Nephron (organoid): ENCODE data around the gene RPRD1B.

ENCODE experiments used
- H3K27ac Mint-ChIP-seq, 3 experiments: 2 replicates each; pipeline ENCODE4 v1.8.0; 2020; ENCODE audit warnings: mixed read lengths in 3 of 3, mild to moderate bottlenecking in 2 of 3, moderate library complexity in 1 of 3
- H3K27me3 Mint-ChIP-seq: 2 replicates; pipeline ENCODE4 v1.8.0; 2021; ENCODE audit warnings: low read depth, mild to moderate bottlenecking, moderate library complexity, mixed read lengths
- H3K36me3 Mint-ChIP-seq: 2 replicates; pipeline ENCODE4 v1.8.0; 2020; ENCODE audit warnings: low read depth, mixed read lengths
- H3K4me1 Mint-ChIP-seq: 2 replicates; pipeline ENCODE4 v1.8.0; 2020; ENCODE audit warnings: mixed read lengths
- H3K4me3 Mint-ChIP-seq, 3 experiments: 2 replicates each; pipeline ENCODE4 v1.8.0; 2020; ENCODE audit warnings: mild to moderate bottlenecking in 3 of 3, mixed read lengths in 3 of 3, moderate library complexity in 2 of 3
- H3K9me3 Mint-ChIP-seq: 2 replicates; pipeline ENCODE4 v1.8.0; 2020; ENCODE audit warnings: mixed read lengths
- TF ChIP-seq, protein P1 (sequence below), 3 experiments: fragments of 200-600 bp; sonication (generic); IDR thresholded peaks; one replicate each; pipeline ENCODE4 v1.5.0; 2021; ENCODE audit warnings: antibody characterized with exemption in 3 of 3; ENCODE audit not compliant: unreplicated experiment in 3 of 3

Gene RPRD1B

DNA sequence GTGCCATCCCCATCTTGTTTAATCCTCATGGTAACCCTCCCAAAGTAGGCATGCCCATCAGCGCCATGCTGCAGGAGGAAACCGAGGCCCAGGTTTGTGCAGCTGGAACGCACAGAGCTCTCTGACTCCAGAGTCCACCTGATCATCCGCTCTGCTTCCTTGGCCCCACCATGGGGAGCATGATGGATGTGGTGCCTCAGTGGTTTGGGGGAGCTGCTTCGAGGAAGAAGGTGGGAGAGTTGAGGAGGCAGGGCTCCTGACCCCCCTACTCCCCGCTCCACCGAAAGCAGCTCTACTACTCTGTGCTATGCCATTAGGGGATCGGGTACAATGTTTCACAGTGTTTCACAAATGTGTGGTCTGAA, 79.4 kb downstream of the RPRD1B start:
- TF ChIP-seq, protein P1, sequence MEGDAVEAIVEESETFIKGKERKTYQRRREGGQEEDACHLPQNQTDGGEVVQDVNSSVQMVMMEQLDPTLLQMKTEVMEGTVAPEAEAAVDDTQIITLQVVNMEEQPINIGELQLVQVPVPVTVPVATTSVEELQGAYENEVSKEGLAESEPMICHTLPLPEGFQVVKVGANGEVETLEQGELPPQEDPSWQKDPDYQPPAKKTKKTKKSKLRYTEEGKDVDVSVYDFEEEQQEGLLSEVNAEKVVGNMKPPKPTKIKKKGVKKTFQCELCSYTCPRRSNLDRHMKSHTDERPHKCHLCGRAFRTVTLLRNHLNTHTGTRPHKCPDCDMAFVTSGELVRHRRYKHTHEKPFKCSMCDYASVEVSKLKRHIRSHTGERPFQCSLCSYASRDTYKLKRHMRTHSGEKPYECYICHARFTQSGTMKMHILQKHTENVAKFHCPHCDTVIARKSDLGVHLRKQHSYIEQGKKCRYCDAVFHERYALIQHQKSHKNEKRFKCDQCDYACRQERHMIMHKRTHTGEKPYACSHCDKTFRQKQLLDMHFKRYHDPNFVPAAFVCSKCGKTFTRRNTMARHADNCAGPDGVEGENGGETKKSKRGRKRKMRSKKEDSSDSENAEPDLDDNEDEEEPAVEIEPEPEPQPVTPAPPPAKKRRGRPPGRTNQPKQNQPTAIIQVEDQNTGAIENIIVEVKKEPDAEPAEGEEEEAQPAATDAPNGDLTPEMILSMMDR (IDR thresholded peaks at IDR 0.05; ENCODE audit: unreplicated experiment in 3 of 3), result no peak
- Mint-ChIP-seq H3K27ac (peak overlapping the region in 1 of 3 experiments; percentile 15), H3K9me3 (peaks cover 5% of the 10 kb centered on the region), H3K36me3 (no peaks in the 10 kb centered on the region), H3K27me3 (no peaks in the 10 kb centered on the region), H3K4me3 (no peak overlapping the region), H3K4me1 (peaks cover 54% of the 10 kb centered on the region)

DNA sequence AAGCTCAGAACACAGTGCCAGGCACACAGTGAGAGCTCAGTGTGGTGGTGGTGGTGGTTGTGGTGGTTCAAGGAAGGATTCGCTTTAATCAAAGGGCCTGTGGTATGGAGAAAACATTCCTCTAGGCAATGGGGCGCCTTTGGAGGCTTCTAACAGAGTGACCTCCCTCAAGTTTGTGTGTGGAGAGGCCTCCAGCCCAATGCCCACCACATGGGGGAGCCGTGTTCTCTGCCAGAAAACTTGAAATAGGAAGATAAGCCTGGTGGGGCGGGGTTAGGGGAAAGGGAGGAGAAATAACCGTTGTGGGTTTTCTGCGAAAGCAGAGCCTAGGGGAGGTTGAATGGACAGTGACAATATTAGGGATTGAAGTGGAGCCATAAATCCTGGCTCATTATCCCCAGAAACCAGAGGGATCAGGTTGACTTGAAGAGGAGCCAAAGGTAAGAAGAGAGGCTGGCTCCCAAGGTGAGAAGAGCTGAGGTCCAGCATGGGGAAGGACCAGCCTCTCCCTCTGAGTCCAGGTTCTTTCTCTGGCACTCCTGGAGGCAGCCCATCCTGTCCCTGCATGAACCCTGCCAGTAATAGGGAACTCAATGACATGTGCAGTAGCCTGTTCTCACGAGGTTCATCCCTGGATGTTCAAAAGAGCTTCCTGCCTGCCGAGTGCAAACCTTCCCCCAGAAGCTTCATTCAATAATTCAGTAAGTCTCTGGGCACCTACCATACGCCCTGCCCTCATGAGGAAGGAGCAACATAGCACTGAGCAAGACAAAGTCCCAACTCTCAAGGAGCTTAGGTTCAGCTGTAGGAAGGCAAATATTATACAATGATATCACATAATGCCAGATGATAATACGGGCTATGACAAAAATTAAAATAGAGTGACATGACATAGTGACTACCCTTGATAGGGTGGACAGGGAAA, 80.1 kb downstream of the RPRD1B start:
- Mint-ChIP-seq H3K36me3 (no peaks in the 10 kb centered on the region), H3K27ac (peak overlapping the region in 2 of 3 experiments; percentile 15 to 67), H3K4me1 (peaks cover 48% of the 10 kb centered on the region), H3K4me3 (no peak overlapping the region), H3K27me3 (no peaks in the 10 kb centered on the region), H3K9me3 (peaks cover 5% of the 10 kb centered on the region)
- TF ChIP-seq, protein P1 (IDR thresholded peaks at IDR 0.05; ENCODE audit: unreplicated experiment in 3 of 3), result peak in 2 of 3 experiments; percentile 12 to 27

DNA sequence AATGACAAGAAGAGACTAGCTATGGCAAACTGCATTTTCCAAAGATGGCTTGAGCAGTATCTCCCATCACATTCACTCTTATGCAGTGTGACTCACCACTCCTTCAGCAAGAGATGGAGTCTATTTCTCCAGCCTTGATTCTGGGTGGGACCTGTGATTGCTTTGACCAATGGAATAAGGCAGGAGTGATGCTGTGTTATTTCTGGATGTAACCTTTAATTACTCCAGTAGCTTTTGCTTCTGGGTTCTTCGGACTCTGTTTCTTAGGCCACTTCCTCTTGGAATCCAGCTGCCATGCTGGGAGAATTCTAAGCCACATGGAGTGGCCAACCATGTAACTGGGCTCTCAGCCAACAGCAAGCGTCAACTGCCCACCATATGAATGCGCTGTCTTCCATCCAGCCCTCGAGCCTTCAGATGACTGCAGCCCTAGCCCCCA, 80.8 kb downstream of the RPRD1B start:
- TF ChIP-seq, protein P1 (IDR thresholded peaks at IDR 0.05; ENCODE audit: unreplicated experiment in 3 of 3), result no peak
- Mint-ChIP-seq H3K27ac (peak overlapping the region in 1 of 3 experiments; percentile 15), H3K4me3 (no peak overlapping the region), H3K36me3 (no peaks in the 10 kb centered on the region), H3K27me3 (no peaks in the 10 kb centered on the region), H3K4me1 (peaks cover 41% of the 10 kb centered on the region), H3K9me3 (peaks cover 5% of the 10 kb centered on the region)

DNA sequence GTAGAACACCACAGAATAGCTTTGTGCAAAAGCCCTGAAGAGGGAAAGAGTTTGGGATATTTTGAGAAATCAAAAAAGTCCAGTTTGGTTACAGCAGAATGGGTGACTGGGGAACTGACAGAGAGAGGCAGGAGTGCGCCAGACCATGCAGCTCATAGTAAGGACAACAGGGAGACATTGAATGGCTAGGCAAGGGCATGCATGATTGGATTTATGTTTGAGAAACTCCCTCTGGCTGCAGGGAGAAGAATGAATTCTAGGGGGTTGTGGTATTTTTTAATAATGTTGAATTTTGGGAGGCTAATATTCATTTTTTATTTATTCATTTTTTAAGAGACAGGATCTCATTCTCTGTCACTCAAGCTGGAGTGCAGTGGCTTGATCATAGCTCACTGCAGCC, 81.7 kb downstream of the RPRD1B start:
- Mint-ChIP-seq H3K27me3 (no peaks in the 10 kb centered on the region), H3K4me1 (peaks cover 33% of the 10 kb centered on the region), H3K9me3 (peaks cover 5% of the 10 kb centered on the region), H3K27ac (peak overlapping the region in 1 of 3 experiments; percentile 28), H3K4me3 (no peak overlapping the region), H3K36me3 (no peaks in the 10 kb centered on the region)
- TF ChIP-seq, protein P1 (IDR thresholded peaks at IDR 0.05; ENCODE audit: unreplicated experiment in 3 of 3), result peak in 2 of 3 experiments; percentile 11 to 13

DNA sequence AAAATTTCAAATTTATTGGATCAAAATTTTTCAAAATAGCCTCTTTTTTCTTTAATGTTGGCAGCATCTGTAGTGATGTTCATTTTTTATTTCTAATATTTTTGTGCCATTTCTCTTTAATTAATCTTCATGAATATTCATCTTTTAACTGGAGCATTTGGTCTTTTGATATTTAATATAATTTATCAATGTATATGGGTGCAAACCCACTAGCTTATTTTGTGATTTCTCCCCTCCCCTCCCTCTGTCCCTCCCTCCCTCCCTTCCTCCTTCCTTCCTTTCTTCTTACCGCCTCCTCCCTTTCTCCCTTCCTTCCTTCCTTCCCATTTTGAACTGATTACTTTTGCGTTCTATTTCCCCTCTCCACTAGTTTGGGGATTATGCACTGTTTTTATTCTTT, 82.3 kb downstream of the RPRD1B start:
- TF ChIP-seq, protein P1 (IDR thresholded peaks at IDR 0.05; ENCODE audit: unreplicated experiment in 3 of 3), result no peak
- peaks cover 5% of the 10 kb centered on the region for H3K9me3 Mint-ChIP-seq

More for the DNA sequence above, 82.3 kb downstream of the RPRD1B start:
- Mint-ChIP-seq H3K4me1 (peaks cover 26% of the 10 kb centered on the region), H3K27ac (no peak overlapping the region), H3K4me3 (no peak overlapping the region), H3K27me3 (no peaks in the 10 kb centered on the region), H3K36me3 (no peaks in the 10 kb centered on the region)
